Measurements from ENCODE around the gene TENM3. TPM values are rescaled to one million over a fixed set of nuclear protein-coding genes. Genes with fewer than 3 reads are reported as not detected.

The TENM3 gene
- total RNA-seq, 2 donors from 2014 or later, result 39.5 to 51.9 TPM

- peaks cover 4% of the 10 kb centered on the region for H3K36me3 Mint-ChIP-seq (ENCODE audit: low read depth)
- Histone ChIP-seq H3K9ac (ENCODE audit: extremely low read depth, low read length, poor library complexity, severe bottlenecking) (no peak overlapping the region), H3K4me3 (ENCODE audit: low read length) (no peak overlapping the region), H3K36me3 (ENCODE audit: control insufficient read depth, insufficient read depth, low read length) (no peaks in the 10 kb centered on the region), H3K4me1 (ENCODE audit: control insufficient read depth, insufficient read depth, low read length) (no peaks in the 10 kb centered on the region), H3K27me3 (ENCODE audit: control insufficient read depth, insufficient read depth, low read length, poor library complexity, severe bottlenecking) (no peaks in the 10 kb centered on the region), H3K27ac (ENCODE audit: low read depth, low read length) (no peak overlapping the region), H3K9me3 (ENCODE audit: control insufficient read depth, low read length) (no peaks in the 10 kb centered on the region)
- H3K27ac Mint-ChIP-seq, result no peak overlapping the region
- WGBS, 2 experiments (ENCODE audit: insufficient coverage in 1 of 2, insufficient read length in 1 of 2), result 94 to 100% methylated on average over 7 to 8 of the region's 8 CpGs
- no peak for DNase-seq
- H3K9me3 Mint-ChIP-seq, result no peaks in the 10 kb centered on the region
- no peak for TF ChIP-seq CTCF (conservative IDR thresholded peaks at IDR 0.05)
- no peaks in the 10 kb centered on the region for H3K27me3 Mint-ChIP-seq (ENCODE audit: insufficient read depth)
- H3K4me1 Mint-ChIP-seq, result peaks cover 2% of the 10 kb centered on the region
- H3K4me3 Mint-ChIP-seq, result no peak overlapping the region
Observed at GRCh38 chr4:182624281-182624680, 381.1 kb downstream of the TENM3 start.

GRCh38 chr4:182625193-182625592 lies 382.0 kb downstream of the TENM3 start:
- DNase-seq, result no peak
- Histone ChIP-seq H3K27me3 (ENCODE audit: control insufficient read depth, insufficient read depth, low read length, poor library complexity, severe bottlenecking) (no peaks in the 10 kb centered on the region), H3K4me1 (ENCODE audit: control insufficient read depth, insufficient read depth, low read length) (no peaks in the 10 kb centered on the region), H3K36me3 (ENCODE audit: control insufficient read depth, insufficient read depth, low read length) (no peaks in the 10 kb centered on the region), H3K4me3 (ENCODE audit: low read length) (no peak overlapping the region), H3K9me3 (ENCODE audit: control insufficient read depth, low read length) (no peaks in the 10 kb centered on the region), H3K27ac (ENCODE audit: low read depth, low read length) (no peak overlapping the region), H3K9ac (ENCODE audit: extremely low read depth, low read length, poor library complexity, severe bottlenecking) (no peak overlapping the region)
- no peaks in the 10 kb centered on the region for H3K9me3 Mint-ChIP-seq
- no peak for TF ChIP-seq CTCF (conservative IDR thresholded peaks at IDR 0.05)
- peaks cover 4% of the 10 kb centered on the region for H3K36me3 Mint-ChIP-seq (ENCODE audit: low read depth)
- no peaks in the 10 kb centered on the region for H3K4me1 Mint-ChIP-seq
- no peak overlapping the region for H3K4me3 Mint-ChIP-seq
- 94 to 97% methylated on average over 9 to 16 of the region's 16 CpGs for WGBS, 2 experiments (ENCODE audit: insufficient coverage in 1 of 2, insufficient read length in 1 of 2)
- no peak overlapping the region for H3K27ac Mint-ChIP-seq
- H3K27me3 Mint-ChIP-seq (ENCODE audit: insufficient read depth), result no peaks in the 10 kb centered on the region

GRCh38 chr4:182627996-182628395 lies 384.8 kb downstream of the TENM3 start:
- Histone ChIP-seq H3K9ac (ENCODE audit: extremely low read depth, low read length, poor library complexity, severe bottlenecking) (no peak overlapping the region), H3K36me3 (ENCODE audit: control insufficient read depth, insufficient read depth, low read length) (no peaks in the 10 kb centered on the region), H3K27ac (ENCODE audit: low read depth, low read length) (no peak overlapping the region), H3K9me3 (ENCODE audit: control insufficient read depth, low read length) (no peaks in the 10 kb centered on the region), H3K4me1 (ENCODE audit: control insufficient read depth, insufficient read depth, low read length) (no peaks in the 10 kb centered on the region), H3K27me3 (ENCODE audit: control insufficient read depth, insufficient read depth, low read length, poor library complexity, severe bottlenecking) (no peaks in the 10 kb centered on the region), H3K4me3 (ENCODE audit: low read length) (no peak overlapping the region)
- no peaks in the 10 kb centered on the region for H3K9me3 Mint-ChIP-seq
- H3K27ac Mint-ChIP-seq, result no peak overlapping the region
- no peak for TF ChIP-seq CTCF (conservative IDR thresholded peaks at IDR 0.05)
- no peak for DNase-seq
- no peaks in the 10 kb centered on the region for H3K27me3 Mint-ChIP-seq (ENCODE audit: insufficient read depth)
- peaks cover 6% of the 10 kb centered on the region for H3K36me3 Mint-ChIP-seq (ENCODE audit: low read depth)
- no peak overlapping the region for H3K4me3 Mint-ChIP-seq
- no peaks in the 10 kb centered on the region for H3K4me1 Mint-ChIP-seq
- 93 to 94% methylated on average over 6 of the region's 6 CpGs for WGBS, 2 experiments (ENCODE audit: insufficient coverage in 1 of 2, insufficient read length in 1 of 2)

All from endodermal cell (in vitro differentiated cells).